Activated CD4-positive, alpha-beta T cell treated with anti-CD3 and anti-CD28 coated beads, Interleukin-2, Interleukin-4, amounts not matched to agents 100 ng/mL and 50 ng/mL, durations not matched to agents 16 hours and 8 hours (primary cell): ENCODE measurements around the gene TMEM131.

Source experiments
- DNase-seq: peaks from one replicate; pipeline ENCODE4 v3.0.0-alpha.2; 2020; ENCODE audit warnings: low spot score

Gene TMEM131

DNA sequence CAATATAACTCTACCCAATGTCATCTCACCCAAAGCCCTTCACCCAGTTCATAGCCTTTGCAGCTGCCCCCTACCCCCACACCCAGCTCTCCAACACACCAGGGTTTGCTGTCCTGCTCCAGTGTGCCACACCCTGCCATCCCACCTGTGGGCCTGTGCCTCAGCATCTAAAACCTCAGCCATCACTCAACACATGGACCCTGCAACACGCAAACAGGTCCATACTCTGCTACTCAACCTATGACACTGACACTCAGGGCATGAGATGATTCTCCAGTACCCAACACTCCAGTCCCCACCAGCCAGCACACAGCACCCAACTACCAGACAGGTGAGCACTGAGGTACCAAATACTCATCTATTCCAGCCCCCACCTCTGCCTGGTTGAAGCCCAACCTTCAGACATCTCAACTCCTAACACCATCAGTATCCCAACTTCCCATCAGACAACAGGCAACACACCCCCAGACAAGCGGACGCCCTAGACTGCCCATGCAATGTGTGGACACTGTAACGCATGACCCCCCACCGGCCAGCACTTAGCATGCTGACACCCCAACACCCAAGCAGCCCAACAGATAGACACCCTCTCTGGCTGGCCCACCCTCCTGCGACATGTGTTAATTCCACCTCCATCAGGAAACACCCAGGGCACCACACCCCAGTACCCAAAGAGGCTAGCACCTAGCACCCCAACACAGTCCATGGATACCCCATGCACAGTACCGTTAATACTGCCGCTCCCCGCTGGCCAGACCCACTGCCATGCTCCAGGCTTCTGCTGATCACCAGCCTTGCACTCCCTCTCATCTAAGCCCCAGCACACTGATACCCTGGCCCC lies 257.3 kb downstream of the TMEM131 start:
- no peak for DNase-seq

GRCh38 chr2:97737421-97738178 lies 258.1 kb downstream of the TMEM131 start:
- DNase-seq, result no peak

DNA sequence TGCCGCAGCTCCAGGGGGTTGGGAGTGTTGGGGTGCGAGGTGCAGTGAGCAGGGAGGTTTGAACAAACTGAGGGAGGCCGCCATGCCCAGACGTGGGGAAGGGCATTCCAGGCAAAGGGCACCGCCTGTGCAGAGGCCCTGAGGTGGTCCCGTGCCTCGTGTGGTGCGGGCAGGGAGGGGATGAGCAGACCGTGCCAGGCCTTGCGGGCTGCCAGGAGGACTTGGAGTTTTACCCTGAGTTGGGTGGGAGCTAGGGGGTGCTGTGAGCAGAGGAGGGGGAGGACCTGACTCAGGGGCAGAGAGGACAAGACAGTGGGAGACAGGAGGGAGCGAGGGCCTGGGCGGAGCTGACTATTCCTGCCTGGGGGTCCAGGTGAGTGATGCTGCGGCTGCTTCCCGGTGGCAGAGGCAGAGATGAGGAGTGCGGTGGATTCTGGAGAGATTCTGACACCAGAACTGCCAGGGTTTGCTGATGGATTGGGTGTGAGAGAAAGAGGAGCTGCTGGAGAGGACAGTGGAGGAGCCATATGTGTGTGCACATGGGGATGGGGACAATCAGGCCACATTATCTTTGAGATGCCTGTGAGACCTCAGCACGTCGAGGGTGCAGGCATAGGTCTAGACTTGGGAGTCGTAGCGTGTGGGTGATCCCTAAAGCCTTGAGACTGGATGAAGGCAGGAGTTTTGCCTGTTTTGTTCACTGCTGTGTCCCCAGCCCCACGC lies 259.0 kb downstream of the TMEM131 start:
- DNase-seq, result no peak

- no peak for DNase-seq
Measured at GRCh38 chr2:97736185-97736584, 259.6 kb downstream of the TMEM131 start.

DNA sequence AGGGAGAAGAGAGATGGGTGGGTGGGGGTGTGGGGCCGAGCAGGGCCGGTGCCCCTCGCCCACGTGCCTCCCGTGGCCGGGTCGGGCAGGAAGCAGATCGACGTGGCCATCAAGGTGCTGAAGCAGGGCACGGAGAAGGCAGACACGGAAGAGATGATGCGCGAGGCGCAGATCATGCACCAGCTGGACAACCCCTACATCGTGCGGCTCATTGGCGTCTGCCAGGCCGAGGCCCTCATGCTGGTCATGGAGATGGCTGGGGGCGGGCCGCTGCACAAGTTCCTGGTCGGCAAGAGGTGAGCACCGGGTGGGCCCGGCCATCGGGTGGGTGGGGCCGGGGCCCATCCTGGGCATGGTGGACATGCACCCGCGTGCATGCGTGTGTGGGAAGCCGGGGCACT lies 260.6 kb downstream of the TMEM131 start:
- no peak for DNase-seq

- DNase-seq, result no peak
Measured at GRCh38 chr2:97734061-97735051, 261.4 kb downstream of the TMEM131 start.

DNA sequence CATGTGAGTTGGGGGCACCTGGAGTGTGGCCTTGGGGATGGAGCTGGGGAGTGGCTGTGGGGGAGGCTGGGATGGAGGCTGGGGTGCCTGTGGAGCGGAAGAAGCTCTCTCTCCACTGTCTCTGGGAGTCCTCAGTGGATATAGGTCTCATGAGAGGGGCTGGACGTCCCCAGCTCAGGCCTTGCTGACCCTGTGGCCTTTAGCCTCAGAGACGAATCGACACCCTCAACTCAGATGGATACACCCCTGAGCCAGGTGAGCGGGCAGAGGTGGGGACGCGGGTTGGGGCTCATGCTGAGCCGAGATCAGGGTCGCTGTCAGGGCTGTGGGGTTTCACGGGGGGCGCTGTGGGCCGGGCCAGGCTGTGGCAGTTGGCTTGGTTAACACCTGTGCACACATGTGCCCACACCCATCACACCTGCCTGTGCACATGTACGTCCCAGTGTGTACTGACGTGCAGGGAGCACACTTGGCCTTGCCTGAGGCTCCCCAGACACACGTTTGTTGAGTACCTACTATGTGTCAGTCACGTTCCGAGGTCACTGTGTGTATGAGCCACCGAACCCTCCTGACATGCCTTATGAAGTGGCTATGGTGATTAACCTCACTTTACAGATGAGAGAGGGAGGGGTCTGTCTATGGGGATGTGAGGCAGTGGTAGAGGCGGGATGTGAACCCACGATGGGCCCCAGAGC lies 262.3 kb downstream of the TMEM131 start:
- DNase-seq, result no peak

DNA sequence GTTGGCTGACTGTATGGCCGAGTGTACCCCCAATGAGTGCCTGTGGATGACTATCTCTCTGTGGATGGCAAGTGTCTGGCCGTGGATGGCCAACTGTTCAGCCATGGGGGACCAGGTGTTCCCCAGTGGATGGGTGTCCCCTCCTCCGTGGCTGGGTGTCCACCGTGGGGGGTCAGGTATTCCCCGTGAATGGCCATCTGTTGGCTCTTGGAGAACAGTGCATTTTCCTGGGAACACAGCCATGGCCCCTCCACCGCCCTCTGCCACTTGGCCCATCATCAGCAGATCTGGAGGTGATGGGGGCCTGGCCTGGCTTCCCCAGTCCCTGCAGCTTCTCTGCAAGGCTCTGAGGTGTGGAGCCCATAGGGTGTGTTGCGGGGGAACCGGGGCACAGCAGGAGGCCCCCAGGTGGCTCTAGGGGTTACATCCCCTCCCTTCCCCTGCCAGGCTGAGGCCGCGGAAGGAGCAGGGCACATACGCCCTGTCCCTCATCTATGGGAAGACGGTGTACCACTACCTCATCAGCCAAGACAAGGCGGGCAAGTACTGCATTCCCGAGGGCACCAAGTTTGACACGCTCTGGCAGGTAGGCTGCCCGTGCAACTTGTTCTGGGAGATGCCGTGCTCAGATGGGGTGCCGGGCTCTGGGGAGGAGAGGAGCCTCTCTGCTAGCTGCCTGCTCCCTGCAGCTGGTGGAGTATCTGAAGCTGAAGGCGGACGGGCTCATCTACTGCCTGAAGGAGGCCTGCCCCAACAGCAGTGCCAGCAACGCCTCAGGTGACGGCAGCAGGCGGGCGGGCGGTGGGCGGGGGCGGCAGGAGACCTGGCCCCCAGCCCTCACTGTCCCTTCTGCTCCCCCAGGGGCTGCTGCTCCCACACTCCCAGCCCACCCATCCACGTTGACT lies 263.1 kb downstream of the TMEM131 start:
- DNase-seq, result no peak

DNA sequence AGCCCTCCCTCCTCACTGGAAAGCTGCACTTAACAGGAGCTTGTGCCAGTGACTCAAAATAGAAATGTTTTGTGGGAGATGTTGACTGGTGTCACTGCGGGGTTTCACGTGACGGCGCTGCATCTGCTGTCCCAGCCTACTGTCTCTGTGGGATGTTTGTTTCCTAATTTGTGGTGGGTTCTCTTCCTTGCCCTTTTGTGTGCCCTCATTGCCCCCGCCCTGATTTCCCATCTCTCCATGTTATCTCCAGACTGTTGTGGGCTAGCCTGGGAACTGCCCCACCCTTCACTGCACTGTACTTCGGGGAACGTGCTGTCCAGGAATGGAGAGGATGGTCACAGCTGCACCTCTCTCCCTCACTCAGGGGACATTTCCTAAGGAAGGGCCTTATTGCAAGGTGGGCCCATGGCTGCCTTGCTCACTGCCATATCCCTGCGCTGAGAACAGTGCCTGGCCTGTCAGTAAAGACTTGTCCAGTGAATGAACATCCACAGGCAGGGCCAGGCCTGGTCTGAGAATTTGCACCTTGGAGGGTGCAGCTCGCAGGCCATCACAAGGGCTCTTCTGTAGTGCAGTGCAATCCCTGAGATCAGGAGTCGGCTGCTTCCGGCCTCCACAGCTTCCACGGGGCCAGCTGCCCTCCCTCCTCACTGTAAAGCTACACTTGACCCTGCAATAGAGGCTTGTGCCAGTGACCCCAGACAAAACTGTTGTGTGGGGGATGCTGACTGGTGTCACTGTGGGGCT lies 264.3 kb downstream of the TMEM131 start:
- no peak for DNase-seq

GRCh38 chr2:97730245-97730644 lies 265.5 kb downstream of the TMEM131 start:
- no peak for DNase-seq

GRCh38 chr2:97728091-97728731 lies 267.5 kb downstream of the TMEM131 start:
- DNase-seq, result no peak

DNA sequence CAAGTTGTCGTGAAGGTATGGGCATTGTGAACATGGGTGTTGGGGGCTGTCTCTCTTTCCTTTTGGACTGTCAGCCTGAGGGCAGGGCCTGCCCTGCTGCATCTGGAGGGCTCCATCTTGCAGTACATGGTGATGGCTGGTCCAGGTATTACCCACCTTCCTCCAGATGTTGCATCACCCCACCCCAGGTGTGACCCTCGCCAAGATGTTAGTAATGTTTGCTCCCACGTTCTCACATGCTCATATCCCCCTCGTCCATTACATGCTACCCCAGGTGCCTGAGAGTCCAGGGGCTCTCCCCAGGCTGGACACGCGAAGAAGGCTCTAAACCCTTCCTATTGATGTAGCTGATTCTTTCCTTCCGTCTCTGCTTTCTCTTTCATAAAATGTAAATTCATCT lies 268.5 kb downstream of the TMEM131 start:
- no peak for DNase-seq

- DNase-seq, result no peak
Measured at GRCh38 chr2:97726261-97727064, 269.3 kb downstream of the TMEM131 start.

GRCh38 chr2:97724946-97725688 lies 270.6 kb downstream of the TMEM131 start:
- DNase-seq, result no peak

GRCh38 chr2:97724501-97724900 lies 271.2 kb downstream of the TMEM131 start:
- no peak for DNase-seq

- no peak for DNase-seq
Measured at GRCh38 chr2:97724073-97724410, 271.7 kb downstream of the TMEM131 start.
